ENCODE data around the gene MCTP1.

DNA sequence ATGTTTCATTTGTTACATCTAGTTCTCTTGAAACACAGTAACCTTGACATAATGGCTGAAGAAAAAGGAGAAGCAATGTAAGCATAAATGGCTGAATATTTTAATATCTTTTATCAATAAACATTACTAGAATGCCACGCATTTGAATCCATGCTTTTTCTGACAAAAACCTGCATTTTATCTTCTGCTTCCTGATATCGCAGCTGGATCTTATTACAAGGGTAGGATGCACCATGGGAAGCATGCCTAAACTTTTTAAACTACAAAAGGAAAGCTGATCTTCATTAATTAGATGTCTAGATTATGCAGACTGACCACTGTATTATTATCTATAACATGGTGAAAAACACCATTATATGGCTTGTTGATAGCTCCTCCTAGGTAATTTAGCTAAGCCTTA lies 509.8 kb downstream of the MCTP1 start:
- TF ChIP-seq, protein P1, sequence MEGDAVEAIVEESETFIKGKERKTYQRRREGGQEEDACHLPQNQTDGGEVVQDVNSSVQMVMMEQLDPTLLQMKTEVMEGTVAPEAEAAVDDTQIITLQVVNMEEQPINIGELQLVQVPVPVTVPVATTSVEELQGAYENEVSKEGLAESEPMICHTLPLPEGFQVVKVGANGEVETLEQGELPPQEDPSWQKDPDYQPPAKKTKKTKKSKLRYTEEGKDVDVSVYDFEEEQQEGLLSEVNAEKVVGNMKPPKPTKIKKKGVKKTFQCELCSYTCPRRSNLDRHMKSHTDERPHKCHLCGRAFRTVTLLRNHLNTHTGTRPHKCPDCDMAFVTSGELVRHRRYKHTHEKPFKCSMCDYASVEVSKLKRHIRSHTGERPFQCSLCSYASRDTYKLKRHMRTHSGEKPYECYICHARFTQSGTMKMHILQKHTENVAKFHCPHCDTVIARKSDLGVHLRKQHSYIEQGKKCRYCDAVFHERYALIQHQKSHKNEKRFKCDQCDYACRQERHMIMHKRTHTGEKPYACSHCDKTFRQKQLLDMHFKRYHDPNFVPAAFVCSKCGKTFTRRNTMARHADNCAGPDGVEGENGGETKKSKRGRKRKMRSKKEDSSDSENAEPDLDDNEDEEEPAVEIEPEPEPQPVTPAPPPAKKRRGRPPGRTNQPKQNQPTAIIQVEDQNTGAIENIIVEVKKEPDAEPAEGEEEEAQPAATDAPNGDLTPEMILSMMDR (IDR thresholded peaks at IDR 0.05; ENCODE audit: low read depth, low read length) = no peak
- TF ChIP-seq EZH2phosphoT487 (IDR thresholded peaks at IDR 0.05; ENCODE audit: low read depth) = no peak

Measured in OCI-LY3 (cell line).